ENCODE data around the gene ETNK2. TPM values are rescaled to one million over a fixed set of nuclear protein-coding genes. Genes with fewer than 3 reads are reported as not detected.

Gene ETNK2
- total and polyA plus RNA-seq, 4 donors: 10.1 to 18.0 (median 14.4) TPM

GRCh38 chr1:204169858-204170257 lies 18.0 kb upstream of the ETNK2 start:
- H3K4me1 ChIP-seq (ENCODE audit: control insufficient read depth in 1 of 2, insufficient read depth in 2 of 2, low read length in 2 of 2): no peaks in the 10 kb centered on the region
- ATAC-seq (ENCODE audit: low FRiP score): no peak
- DNase-seq: no peak
- no peaks in the 10 kb centered on the region for H3K27me3 ChIP-seq (ENCODE audit: control insufficient read depth in 1 of 2, insufficient read depth in 2 of 2, low read length in 1 of 2)
- WGBS, 2 donors: 77 to 90% methylated on average over 4 of the region's 4 CpGs
- peaks cover 2% of the 10 kb centered on the region for H3K9me3 ChIP-seq (ENCODE audit: control insufficient read depth, low read length)
- H3K27ac ChIP-seq (ENCODE audit: low read depth in 1 of 2, low read length in 2 of 2): no peak overlapping the region
- no peaks in the 10 kb centered on the region for H3K36me3 ChIP-seq (ENCODE audit: control insufficient read depth in 1 of 2, insufficient read depth in 2 of 2, low read length in 1 of 2)
- H3K4me3 ChIP-seq (ENCODE audit: low read length in 2 of 2): no peak overlapping the region
- intact Hi-C loops (cut with DNase I): no loop called here

GRCh38 chr1:204167730-204168129 lies 15.9 kb upstream of the ETNK2 start:
- WGBS, 2 donors: 78 to 93% methylated on average over 5 of the region's 5 CpGs
- Histone ChIP-seq H3K36me3 (ENCODE audit: control insufficient read depth in 1 of 2, insufficient read depth in 2 of 2, low read length in 1 of 2) (no peaks in the 10 kb centered on the region), H3K27me3 (ENCODE audit: control insufficient read depth in 1 of 2, insufficient read depth in 2 of 2, low read length in 1 of 2) (no peaks in the 10 kb centered on the region), H3K27ac (ENCODE audit: low read depth in 1 of 2, low read length in 2 of 2) (no peak overlapping the region), H3K9me3 (ENCODE audit: control insufficient read depth, low read length) (peaks cover 2% of the 10 kb centered on the region), H3K4me3 (ENCODE audit: low read length in 2 of 2) (no peak overlapping the region), H3K4me1 (ENCODE audit: control insufficient read depth in 1 of 2, insufficient read depth in 2 of 2, low read length in 2 of 2) (no peaks in the 10 kb centered on the region)
- intact Hi-C loops (cut with DNase I): no loop called here
- no peak for ATAC-seq (ENCODE audit: low FRiP score)
- no peak for DNase-seq

DNA sequence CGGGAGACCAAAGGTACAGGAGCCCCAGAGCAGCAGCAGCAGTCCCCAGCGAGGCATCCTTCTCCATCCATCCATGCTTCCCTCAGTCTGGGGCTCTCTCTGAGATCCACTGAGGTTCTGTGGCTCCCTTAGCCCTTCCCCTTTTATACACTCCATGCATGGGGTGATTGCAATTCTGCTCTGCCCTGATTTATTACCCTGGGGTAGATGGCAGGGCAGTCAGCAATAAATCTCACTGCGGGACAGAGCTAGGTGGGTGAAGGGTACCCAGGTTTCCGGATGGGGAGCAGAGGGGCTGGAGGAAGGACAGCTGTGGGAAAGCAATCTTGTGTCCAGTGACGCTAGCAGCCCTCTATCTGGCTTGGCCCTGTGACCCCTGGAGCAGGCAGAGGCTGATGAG lies 14.4 kb upstream of the ETNK2 start, which contains the start of gene REN:
Gene REN, minus strand, starts transcription at position 119 of the 400 bp plus-strand sequence. Its CDS starts 44 bp downstream, at position 75.
- Histone ChIP-seq H3K9me3 (ENCODE audit: control insufficient read depth, low read length) (peaks cover 2% of the 10 kb centered on the region), H3K4me1 (ENCODE audit: control insufficient read depth in 1 of 2, insufficient read depth in 2 of 2, low read length in 2 of 2) (no peaks in the 10 kb centered on the region), H3K27me3 (ENCODE audit: control insufficient read depth in 1 of 2, insufficient read depth in 2 of 2, low read length in 1 of 2) (no peaks in the 10 kb centered on the region), H3K27ac (ENCODE audit: low read depth in 1 of 2, low read length in 2 of 2) (no peak within 1 kb of the TSS), H3K36me3 (ENCODE audit: control insufficient read depth in 1 of 2, insufficient read depth in 2 of 2, low read length in 1 of 2) (no peaks in the 10 kb centered on the region), H3K4me3 (ENCODE audit: low read length in 2 of 2) (no peak within 1 kb of the TSS)
- DNase-seq (peak in 1 of 2 donors; percentile 8), ATAC-seq (ENCODE audit: low FRiP score) (no peak)
- intact Hi-C loops (cut with DNase I): no loop called here
- 50 to 60% methylated on average over 5 of the region's 5 CpGs for WGBS, 2 donors

- peak; percentile 90 for ATAC-seq (ENCODE audit: low FRiP score)
- WGBS, 2 donors: 14 to 15% methylated on average over 7 of the region's 7 CpGs
- Histone ChIP-seq H3K4me3 (ENCODE audit: low read length in 2 of 2) (no peak overlapping the region), H3K27ac (ENCODE audit: low read depth in 1 of 2, low read length in 2 of 2) (no peak overlapping the region), H3K27me3 (ENCODE audit: control insufficient read depth in 1 of 2, insufficient read depth in 2 of 2, low read length in 1 of 2) (no peaks in the 10 kb centered on the region), H3K36me3 (ENCODE audit: control insufficient read depth in 1 of 2, insufficient read depth in 2 of 2, low read length in 1 of 2) (no peaks in the 10 kb centered on the region), H3K4me1 (ENCODE audit: control insufficient read depth in 1 of 2, insufficient read depth in 2 of 2, low read length in 2 of 2) (no peaks in the 10 kb centered on the region), H3K9me3 (ENCODE audit: control insufficient read depth, low read length) (no peaks in the 10 kb centered on the region)
- intact Hi-C loops (cut with DNase I): loop anchor here (2.0 to 5.0 kb wide), 4 partner anchors 44 to 220 kb away; no protein-coding TSS in a partner anchor
- DNase-seq: peak; percentile 77 to 92
Measured at GRCh38 chr1:204162494-204163074, 10.7 kb upstream of the ETNK2 start.

- ATAC-seq (ENCODE audit: low FRiP score) (no peak), DNase-seq (peak in 1 of 2 donors; percentile 55)
- intact Hi-C loops (cut with DNase I): loop anchor here (2.0 to 5.0 kb wide), 4 partner anchors 45 to 220 kb away; no protein-coding TSS in a partner anchor
- H3K27me3 ChIP-seq (ENCODE audit: control insufficient read depth in 1 of 2, insufficient read depth in 2 of 2, low read length in 1 of 2): no peaks in the 10 kb centered on the region
- no peaks in the 10 kb centered on the region for H3K36me3 ChIP-seq (ENCODE audit: control insufficient read depth in 1 of 2, insufficient read depth in 2 of 2, low read length in 1 of 2)
- no peak overlapping the region for H3K27ac ChIP-seq (ENCODE audit: low read depth in 1 of 2, low read length in 2 of 2)
- no peaks in the 10 kb centered on the region for H3K9me3 ChIP-seq (ENCODE audit: control insufficient read depth, low read length)
- no peak overlapping the region for H3K4me3 ChIP-seq (ENCODE audit: low read length in 2 of 2)
- WGBS, 2 donors: 57 to 64% methylated on average over 14 of the region's 14 CpGs
- H3K4me1 ChIP-seq (ENCODE audit: control insufficient read depth in 1 of 2, insufficient read depth in 2 of 2, low read length in 2 of 2): no peaks in the 10 kb centered on the region
Measured at GRCh38 chr1:204161609-204162493, 10.0 kb upstream of the ETNK2 start.

GRCh38 chr1:204157962-204158361 lies 6.1 kb upstream of the ETNK2 start:
- H3K27ac ChIP-seq (ENCODE audit: low read depth in 1 of 2, low read length in 2 of 2): no peak overlapping the region
- peak in 1 of 2 donors; percentile 11 for DNase-seq
- 77 to 87% methylated on average over 6 of the region's 6 CpGs for WGBS, 2 donors
- no peaks in the 10 kb centered on the region for H3K9me3 ChIP-seq (ENCODE audit: control insufficient read depth, low read length)
- no peaks in the 10 kb centered on the region for H3K4me1 ChIP-seq (ENCODE audit: control insufficient read depth in 1 of 2, insufficient read depth in 2 of 2, low read length in 2 of 2)
- H3K27me3 ChIP-seq (ENCODE audit: control insufficient read depth in 1 of 2, insufficient read depth in 2 of 2, low read length in 1 of 2): no peaks in the 10 kb centered on the region
- H3K36me3 ChIP-seq (ENCODE audit: control insufficient read depth in 1 of 2, insufficient read depth in 2 of 2, low read length in 1 of 2): no peaks in the 10 kb centered on the region
- H3K4me3 ChIP-seq (ENCODE audit: low read length in 2 of 2): no peak overlapping the region
- no peak for ATAC-seq (ENCODE audit: low FRiP score)
- intact Hi-C loops (cut with DNase I): no loop called here

DNA sequence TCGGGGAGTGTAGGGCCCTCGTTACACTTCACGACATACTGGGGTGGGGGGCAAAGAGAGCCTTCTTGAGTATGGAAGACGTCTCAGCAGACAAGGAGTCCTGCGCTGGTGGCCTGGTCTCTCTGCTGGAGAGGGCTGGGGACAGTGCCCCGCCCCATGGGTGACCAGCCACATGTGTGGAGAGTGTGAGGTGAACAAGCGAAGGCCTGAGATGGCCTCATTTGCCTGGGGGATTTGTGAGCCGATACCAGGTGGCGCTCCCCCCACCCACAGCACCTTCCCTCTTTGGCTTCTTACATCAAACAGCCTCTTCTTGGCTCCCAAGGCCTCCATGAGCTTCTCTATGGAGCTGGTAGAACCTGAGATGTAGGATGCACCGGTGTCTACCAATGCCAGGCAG lies 4.0 kb upstream of the ETNK2 start:
- intact Hi-C loops (cut with DNase I): no loop called here

GRCh38 chr1:204154568-204155255 lies 2.9 kb upstream of the ETNK2 start:
- 94 to 97% methylated on average over 15 of the region's 15 CpGs for whole genome bisulfite sequencing, 2 donors
- no peaks in the 10 kb centered on the region for H3K9me3 ChIP-seq (ENCODE audit: control insufficient read depth, low read length)
- ATAC-seq (ENCODE audit: low FRiP score) (no peak), DNase-seq (peak in 1 of 2 donors; percentile 67)
- intact Hi-C loops (cut with DNase I): no loop called here
- H3K27ac ChIP-seq (ENCODE audit: low read depth in 1 of 2, low read length in 2 of 2): no peak overlapping the region
- no peak overlapping the region for H3K4me3 ChIP-seq (ENCODE audit: low read length in 2 of 2)
- no peaks in the 10 kb centered on the region for H3K36me3 ChIP-seq (ENCODE audit: control insufficient read depth in 1 of 2, insufficient read depth in 2 of 2, low read length in 1 of 2)
- no peaks in the 10 kb centered on the region for H3K27me3 ChIP-seq (ENCODE audit: control insufficient read depth in 1 of 2, insufficient read depth in 2 of 2, low read length in 1 of 2)
- peaks cover 0 to 1% of the 10 kb centered on the region in 2 donors for H3K4me1 ChIP-seq (ENCODE audit: control insufficient read depth in 1 of 2, insufficient read depth in 2 of 2, low read length in 2 of 2)

More for the DNA sequence above, 4.0 kb upstream of the ETNK2 start:
- H3K27ac ChIP-seq (ENCODE audit: low read depth in 1 of 2, low read length in 2 of 2): no peak overlapping the region
- no peaks in the 10 kb centered on the region for H3K36me3 ChIP-seq (ENCODE audit: control insufficient read depth in 1 of 2, insufficient read depth in 2 of 2, low read length in 1 of 2)
- H3K4me1 ChIP-seq (ENCODE audit: control insufficient read depth in 1 of 2, insufficient read depth in 2 of 2, low read length in 2 of 2): no peaks in the 10 kb centered on the region
- no peak overlapping the region for H3K4me3 ChIP-seq (ENCODE audit: low read length in 2 of 2)
- H3K27me3 ChIP-seq (ENCODE audit: control insufficient read depth in 1 of 2, insufficient read depth in 2 of 2, low read length in 1 of 2): no peaks in the 10 kb centered on the region
- WGBS, 2 donors: 93 to 94% methylated on average over 10 of the region's 10 CpGs
- no peaks in the 10 kb centered on the region for H3K9me3 ChIP-seq (ENCODE audit: control insufficient read depth, low read length)
- DNase-seq (peak in 1 of 2 donors; percentile 46), ATAC-seq (ENCODE audit: low FRiP score) (no peak)
